Measurements from ENCODE around the gene OVOL3. TPM values are rescaled to one million over a fixed set of nuclear protein-coding genes. Genes with fewer than 3 reads are reported as not detected.

Gene OVOL3
- total RNA-seq, 3 donors from 2014 or later (not counting 1 experiment from before 2014, with no cell fraction given) = not detected

- H3K27ac Mint-ChIP-seq = no peak overlapping the region
- DNase-seq = no peak
- TF ChIP-seq CTCF (IDR thresholded peaks at IDR 0.05) = no peak
- H3K27ac ChIP-seq (ENCODE audit: low read length) = no peak overlapping the region
- H3K4me1 Mint-ChIP-seq = no peaks in the 10 kb centered on the region
- H3K4me3 Mint-ChIP-seq = no peak overlapping the region
- H3K4me1 ChIP-seq (ENCODE audit: control insufficient read depth, insufficient read depth, low read length) = no peaks in the 10 kb centered on the region
- H3K9me3 Mint-ChIP-seq = no peaks in the 10 kb centered on the region
- H3K27me3 Mint-ChIP-seq (ENCODE audit: low read depth in 2 of 2) = no peaks in the 10 kb centered on the region
- no peaks in the 10 kb centered on the region for H3K27me3 ChIP-seq (ENCODE audit: control insufficient read depth, insufficient read depth, low read length)
- no peaks in the 10 kb centered on the region for H3K9me3 ChIP-seq (ENCODE audit: control insufficient read depth, insufficient read depth, low read length)
- no peaks in the 10 kb centered on the region for H3K36me3 Mint-ChIP-seq
- no peaks in the 10 kb centered on the region for H3K36me3 ChIP-seq (ENCODE audit: control insufficient read depth, insufficient read depth, low read length)
- no peak for ATAC-seq
- intact Hi-C loops (cut with micrococcal nuclease) = no loop called here
- 98% methylated on average over 12 of the region's 12 CpGs for WGBS (ENCODE audit: insufficient coverage)
- H3K4me3 ChIP-seq (ENCODE audit: low read length) = no peak overlapping the region
Observed at GRCh38 chr19:36103842-36104552, 6.9 kb upstream of the OVOL3 start.

- Histone ChIP-seq H3K27me3 (ENCODE audit: control insufficient read depth, insufficient read depth, low read length) (no peaks in the 10 kb centered on the region), H3K4me1 (ENCODE audit: control insufficient read depth, insufficient read depth, low read length) (no peaks in the 10 kb centered on the region), H3K27ac (ENCODE audit: low read length) (no peak overlapping the region), H3K36me3 (ENCODE audit: control insufficient read depth, insufficient read depth, low read length) (peaks cover 2% of the 10 kb centered on the region), H3K4me3 (ENCODE audit: low read length) (no peak overlapping the region), H3K9me3 (ENCODE audit: control insufficient read depth, insufficient read depth, low read length) (no peaks in the 10 kb centered on the region)
- no peaks in the 10 kb centered on the region for H3K36me3 Mint-ChIP-seq
- WGBS (ENCODE audit: insufficient coverage) = 97% methylated on average over 6 of the region's 6 CpGs
- DNase-seq (no peak), ATAC-seq (no peak)
- no peaks in the 10 kb centered on the region for H3K27me3 Mint-ChIP-seq (ENCODE audit: low read depth in 2 of 2)
- no peak overlapping the region for H3K27ac Mint-ChIP-seq
- H3K4me1 Mint-ChIP-seq = no peaks in the 10 kb centered on the region
- H3K9me3 Mint-ChIP-seq = no peaks in the 10 kb centered on the region
- TF ChIP-seq CTCF (IDR thresholded peaks at IDR 0.05) = no peak
- H3K4me3 Mint-ChIP-seq = no peak overlapping the region
- intact Hi-C loops (cut with micrococcal nuclease) = no loop called here
Observed at GRCh38 chr19:36106441-36106840, 4.5 kb upstream of the OVOL3 start.

GRCh38 chr19:36106991-36107390 lies 4.0 kb upstream of the OVOL3 start:
- Histone ChIP-seq H3K36me3 (ENCODE audit: control insufficient read depth, insufficient read depth, low read length) (peaks cover 4% of the 10 kb centered on the region), H3K27me3 (ENCODE audit: control insufficient read depth, insufficient read depth, low read length) (no peaks in the 10 kb centered on the region), H3K4me3 (ENCODE audit: low read length) (no peak overlapping the region), H3K4me1 (ENCODE audit: control insufficient read depth, insufficient read depth, low read length) (no peaks in the 10 kb centered on the region), H3K9me3 (ENCODE audit: control insufficient read depth, insufficient read depth, low read length) (no peaks in the 10 kb centered on the region), H3K27ac (ENCODE audit: low read length) (no peak overlapping the region)
- ATAC-seq (no peak), DNase-seq (no peak)
- Mint-ChIP-seq H3K9me3 (no peaks in the 10 kb centered on the region), H3K27me3 (ENCODE audit: low read depth in 2 of 2) (no peaks in the 10 kb centered on the region), H3K36me3 (no peaks in the 10 kb centered on the region), H3K4me3 (no peak overlapping the region), H3K4me1 (no peaks in the 10 kb centered on the region), H3K27ac (no peak overlapping the region)
- no peak for TF ChIP-seq CTCF (IDR thresholded peaks at IDR 0.05)
- WGBS (ENCODE audit: insufficient coverage) = 96% methylated on average over 5 of the region's 5 CpGs
- intact Hi-C loops (cut with micrococcal nuclease) = no loop called here

- Histone ChIP-seq H3K4me1 (ENCODE audit: control insufficient read depth, insufficient read depth, low read length) (peaks cover 7% of the 10 kb centered on the region), H3K4me3 (ENCODE audit: low read length) (no peak overlapping the region), H3K36me3 (ENCODE audit: control insufficient read depth, insufficient read depth, low read length) (peaks cover 14% of the 10 kb centered on the region), H3K27me3 (ENCODE audit: control insufficient read depth, insufficient read depth, low read length) (no peaks in the 10 kb centered on the region), H3K9me3 (ENCODE audit: control insufficient read depth, insufficient read depth, low read length) (no peaks in the 10 kb centered on the region), H3K27ac (ENCODE audit: low read length) (no peak overlapping the region)
- ATAC-seq = no peak
- WGBS (ENCODE audit: insufficient coverage) = 100% methylated on average over 3 of the region's 3 CpGs
- Mint-ChIP-seq H3K36me3 (no peaks in the 10 kb centered on the region), H3K4me1 (peaks cover 9 to 10% of the 10 kb centered on the region in 2 donors), H3K27ac (no peak overlapping the region), H3K4me3 (no peak overlapping the region), H3K9me3 (no peaks in the 10 kb centered on the region), H3K27me3 (ENCODE audit: low read depth in 2 of 2) (no peaks in the 10 kb centered on the region)
- no peak for DNase-seq
- intact Hi-C loops (cut with micrococcal nuclease) = no loop called here
- no peak for TF ChIP-seq CTCF (IDR thresholded peaks at IDR 0.05)
Observed at GRCh38 chr19:36108684-36109083, 2.3 kb upstream of the OVOL3 start.
